Esophagus muscularis mucosa (tissue), 3 donors: ENCODE results near the gene KCNH4.

Source experiments
- POLR2A ChIP-seq: fragments of 450-650 bp; IDR thresholded peaks from one replicate; pipeline ENCODE4 v1.6.1; 2017; ENCODE audit warnings: antibody characterized with exemption, moderate library complexity, mild to moderate bottlenecking, low read depth
- TF ChIP-seq, protein P1 (sequence below), 3 experiments: fragments of 200-600 bp in 2 of 3; fragments of 450-650 bp in 1 of 3; sonication (generic) in 2 of 3; IDR thresholded peaks; one replicate each; pipeline ENCODE4 v1.5.1; 2017 to 2019; ENCODE audit warnings: antibody characterized with exemption in 3 of 3, mild to moderate bottlenecking in 2 of 3, moderate library complexity in 1 of 3

DNA sequence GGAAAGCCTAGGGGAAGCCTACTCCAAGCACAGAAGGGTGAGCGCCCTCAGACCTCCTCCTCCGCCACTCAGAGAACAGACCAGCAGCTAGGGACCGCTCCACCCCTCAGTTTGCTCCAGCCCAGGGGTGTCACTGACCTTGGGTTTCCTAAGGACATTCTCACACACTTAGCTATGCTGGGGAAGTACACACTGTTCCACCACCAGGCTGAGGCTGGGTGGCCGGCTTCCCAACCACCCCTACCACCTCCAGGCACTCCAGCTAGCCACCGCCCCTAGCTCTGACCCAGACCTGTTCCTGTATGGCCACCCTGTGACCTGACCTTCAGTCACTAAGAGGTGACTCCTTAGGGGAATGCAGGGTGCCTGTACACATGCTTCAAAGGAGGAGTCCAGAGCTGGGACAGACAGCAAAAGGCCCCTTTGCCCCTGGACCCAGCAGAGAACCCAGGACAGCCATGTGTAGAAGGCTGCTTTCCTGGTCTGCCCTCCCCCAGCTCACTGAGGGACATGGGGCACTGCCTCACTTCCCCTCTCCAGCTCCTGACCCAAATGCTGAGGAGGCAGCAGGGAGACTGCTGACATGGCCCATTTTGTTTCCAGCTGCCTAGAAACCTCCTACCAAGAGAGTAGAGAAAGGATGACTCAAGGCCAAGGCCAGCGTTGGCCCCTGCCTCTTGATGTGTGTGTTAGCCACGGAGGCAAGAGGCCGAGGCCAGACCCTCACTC, 51.7 kb downstream of the KCNH4 start:
- TF ChIP-seq, protein P1, sequence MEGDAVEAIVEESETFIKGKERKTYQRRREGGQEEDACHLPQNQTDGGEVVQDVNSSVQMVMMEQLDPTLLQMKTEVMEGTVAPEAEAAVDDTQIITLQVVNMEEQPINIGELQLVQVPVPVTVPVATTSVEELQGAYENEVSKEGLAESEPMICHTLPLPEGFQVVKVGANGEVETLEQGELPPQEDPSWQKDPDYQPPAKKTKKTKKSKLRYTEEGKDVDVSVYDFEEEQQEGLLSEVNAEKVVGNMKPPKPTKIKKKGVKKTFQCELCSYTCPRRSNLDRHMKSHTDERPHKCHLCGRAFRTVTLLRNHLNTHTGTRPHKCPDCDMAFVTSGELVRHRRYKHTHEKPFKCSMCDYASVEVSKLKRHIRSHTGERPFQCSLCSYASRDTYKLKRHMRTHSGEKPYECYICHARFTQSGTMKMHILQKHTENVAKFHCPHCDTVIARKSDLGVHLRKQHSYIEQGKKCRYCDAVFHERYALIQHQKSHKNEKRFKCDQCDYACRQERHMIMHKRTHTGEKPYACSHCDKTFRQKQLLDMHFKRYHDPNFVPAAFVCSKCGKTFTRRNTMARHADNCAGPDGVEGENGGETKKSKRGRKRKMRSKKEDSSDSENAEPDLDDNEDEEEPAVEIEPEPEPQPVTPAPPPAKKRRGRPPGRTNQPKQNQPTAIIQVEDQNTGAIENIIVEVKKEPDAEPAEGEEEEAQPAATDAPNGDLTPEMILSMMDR (IDR thresholded peaks at IDR 0.05): no peak
- no peak for TF ChIP-seq POLR2A
